HepG2 (cell line): Measurements from ENCODE around the gene CD151. TPM values are rescaled to one million over a fixed set of nuclear protein-coding genes. Genes with fewer than 3 reads are reported as not detected.

ENCODE experiments used
- GPN1 ChIP-seq: sonication (generic); formaldehyde crosslinking; IDR thresholded peaks from 2 replicates; pipeline ENCODE4 v1.5.1; 2020; ENCODE audit warnings: missing genetic modification reagents, borderline replicate concordance
- HNRNPLL ChIP-seq: fragments of 200-400 bp; formaldehyde crosslinking; IDR thresholded peaks from 2 replicates; pipeline ENCODE4 v1.6.1; 2017; ENCODE audit warnings: mild to moderate bottlenecking, low read depth, low read length; ENCODE audit not compliant: poor library complexity, severe bottlenecking
- MNT ChIP-seq: fragments of 450-650 bp; IDR thresholded peaks from 2 replicates; pipeline ENCODE4 v1.6.1; 2016
- RXRB ChIP-seq: IDR thresholded peaks from 2 replicates; pipeline ENCODE4 v1.6.1; 2016; ENCODE audit warnings: borderline replicate concordance, missing genetic modification reagents, missing compliant biosample characterization
- SETDB1 ChIP-seq: sonication (generic); formaldehyde crosslinking; IDR thresholded peaks from 2 replicates; pipeline ENCODE4 v1.5.1; 2020; ENCODE audit warnings: missing genetic modification reagents, mild to moderate bottlenecking, borderline replicate concordance
- SMAD1 ChIP-seq: sonication (generic); formaldehyde crosslinking; IDR thresholded peaks from 2 replicates; pipeline ENCODE4 v1.4.0; 2020; ENCODE audit warnings: missing genetic modification reagents, low read depth, mild to moderate bottlenecking, borderline replicate concordance
- SOX5 ChIP-seq: IDR thresholded peaks from 2 replicates; pipeline ENCODE4 v1.6.1; 2016; ENCODE audit warnings: borderline replicate concordance
- TERF1 ChIP-seq: sonication (generic); formaldehyde crosslinking; IDR thresholded peaks from 2 replicates; pipeline ENCODE4 v1.8.0; 2022; ENCODE audit warnings: mild to moderate bottlenecking, missing genetic modification reagents, moderate library complexity
- ZBTB40 ChIP-seq, 2 experiments: fragments of 450-650 bp in 1 of 2; sonication (generic) in 1 of 2; formaldehyde crosslinking in 1 of 2; IDR thresholded peaks; 2 replicates each; pipeline versions ENCODE4 v1.6.1 to v1.8.0; 2016 to 2022; ENCODE audit warnings: antibody characterized with exemption in 1 of 2, mild to moderate bottlenecking in 1 of 2, missing genetic modification reagents in 1 of 2
- ZC3H4 ChIP-seq: sonication (generic); formaldehyde crosslinking; IDR thresholded peaks from 2 replicates; pipeline ENCODE4 v1.4.0; 2020; ENCODE audit warnings: missing genetic modification reagents, borderline replicate concordance
- ZFP82 ChIP-seq: sonication (generic); formaldehyde crosslinking; IDR thresholded peaks from 2 replicates; pipeline ENCODE4 v1.5.1; 2020; ENCODE audit warnings: mild to moderate bottlenecking, missing genetic modification reagents, borderline replicate concordance
- ZFY ChIP-seq: sonication (generic); formaldehyde crosslinking; IDR thresholded peaks from 2 replicates; pipeline ENCODE4 v1.4.0; 2020; ENCODE audit warnings: missing genetic modification reagents
- ZNF329 ChIP-seq: sonication (generic); formaldehyde crosslinking; IDR thresholded peaks from 2 replicates; pipeline ENCODE4 v1.9.0; 2021; ENCODE audit warnings: low read depth, mild to moderate bottlenecking, missing genetic modification reagents
- ZNF383 ChIP-seq: sonication (generic); formaldehyde crosslinking; IDR thresholded peaks from 2 replicates; pipeline ENCODE4 v1.4.0; 2020; ENCODE audit warnings: missing genetic modification reagents, mild to moderate bottlenecking, borderline replicate concordance
- ZSCAN25 ChIP-seq: sonication (generic); formaldehyde crosslinking; IDR thresholded peaks from 2 replicates; pipeline ENCODE4 v1.8.0; 2022; ENCODE audit warnings: mild to moderate bottlenecking, missing genetic modification reagents
- ZSCAN30 ChIP-seq: sonication (generic); formaldehyde crosslinking; IDR thresholded peaks from 2 replicates; pipeline ENCODE4 v1.5.0; 2020; ENCODE audit warnings: mild to moderate bottlenecking, missing genetic modification reagents
- polyA plus RNA-seq, 8 experiments: library from polyadenylated mRNA; depleted of rRNA in 3 of 8; stranded (reverse) in 7 of 8; unstranded in 1 of 8; fragments of >200 nt; fragmentation: Illumina TruSeq in 4 of 8; extraction: Trizol in 4 of 8; gene quantifications; 2 replicates each; pipeline versions ENCODE4 v1.2.1 to v1.2.3, GENCODE V29; 2011 to 2016; ENCODE audit warnings: low read depth in 4 of 8, missing spikeins in 1 of 8, mixed read lengths in 1 of 8; ENCODE audit not compliant: insufficient read depth in 1 of 8
- total RNA-seq, 5 experiments: library from RNA; depleted of rRNA; stranded (reverse); fragments of >200 nt; fragmentation: Illumina TruSeq; extraction: Trizol; gene quantifications; 2 replicates each; pipeline ENCODE4 v1.2.3, GENCODE V29; 2016; ENCODE audit warnings: low read depth in 1 of 5

Gene CD151
- total and polyA plus RNA-seq, 2 of the 13 experiments (the other 11 are each of a cell fraction or from before 2014, with no cell fraction given) = 125 to 197 TPM

GRCh38 chr11:810040-810567 lies 22.6 kb upstream of the CD151 start (continued):
- TF ChIP-seq ZC3H4 (no peak), GPN1 (CRISPR knock-in tag) (no peak), ZNF329 (CRISPR knock-in tag) (0 out of 2 replicates have a peak, but pooled peaks have one; percentile 6), ZSCAN30 (CRISPR knock-in tag) (no peak), SOX5 (CRISPR knock-in tag) (no peak), ZFY (CRISPR knock-in tag) (no peak), ZFP82 (CRISPR knock-in tag) (no peak), ZNF383 (no peak), RXRB (CRISPR knock-in tag) (no peak), MNT (no peak), SMAD1 (CRISPR knock-in tag) (0 out of 2 replicates have a peak, but pooled peaks have one; percentile 0), ZSCAN25 (CRISPR knock-in tag) (no peak), TERF1 (no peak), HNRNPLL (no peak), ZBTB40 (IDR thresholded peaks at IDR 0.05) (no peak), ZBTB40 (CRISPR knock-in tag; IDR thresholded peaks at IDR 0.05) (no peak), SETDB1 (CRISPR knock-in tag) (no peak)
